ENCODE measurements around the gene SLC35F3.

DNA sequence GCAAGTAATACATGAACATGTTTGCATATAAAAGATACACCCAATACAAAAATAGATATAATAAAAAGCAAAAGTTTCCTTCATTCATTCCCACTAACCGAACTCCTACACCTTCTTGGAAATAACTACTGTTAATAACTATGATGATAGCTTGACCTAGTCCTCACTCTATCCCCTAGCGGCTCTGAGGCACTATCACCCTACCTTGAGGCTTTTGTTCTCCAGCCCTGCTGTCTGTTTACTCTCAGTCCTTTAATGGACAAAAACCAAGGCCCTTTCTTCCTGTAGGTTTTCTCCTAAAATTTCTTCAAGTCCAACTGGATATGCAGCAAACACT is 186.6 kb downstream of the SLC35F3 start:
- TF ChIP-seq, protein P1, sequence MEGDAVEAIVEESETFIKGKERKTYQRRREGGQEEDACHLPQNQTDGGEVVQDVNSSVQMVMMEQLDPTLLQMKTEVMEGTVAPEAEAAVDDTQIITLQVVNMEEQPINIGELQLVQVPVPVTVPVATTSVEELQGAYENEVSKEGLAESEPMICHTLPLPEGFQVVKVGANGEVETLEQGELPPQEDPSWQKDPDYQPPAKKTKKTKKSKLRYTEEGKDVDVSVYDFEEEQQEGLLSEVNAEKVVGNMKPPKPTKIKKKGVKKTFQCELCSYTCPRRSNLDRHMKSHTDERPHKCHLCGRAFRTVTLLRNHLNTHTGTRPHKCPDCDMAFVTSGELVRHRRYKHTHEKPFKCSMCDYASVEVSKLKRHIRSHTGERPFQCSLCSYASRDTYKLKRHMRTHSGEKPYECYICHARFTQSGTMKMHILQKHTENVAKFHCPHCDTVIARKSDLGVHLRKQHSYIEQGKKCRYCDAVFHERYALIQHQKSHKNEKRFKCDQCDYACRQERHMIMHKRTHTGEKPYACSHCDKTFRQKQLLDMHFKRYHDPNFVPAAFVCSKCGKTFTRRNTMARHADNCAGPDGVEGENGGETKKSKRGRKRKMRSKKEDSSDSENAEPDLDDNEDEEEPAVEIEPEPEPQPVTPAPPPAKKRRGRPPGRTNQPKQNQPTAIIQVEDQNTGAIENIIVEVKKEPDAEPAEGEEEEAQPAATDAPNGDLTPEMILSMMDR (conservative IDR thresholded peaks at IDR 0.05; ENCODE audit: low read length) = no peak
- TF ChIP-seq EZH2phosphoT487 (IDR thresholded peaks at IDR 0.05; ENCODE audit: borderline replicate concordance, low read depth, low read length) = no peak
